Measurements from ENCODE around the gene SLC6A11. TPM values are rescaled to one million over a fixed set of nuclear protein-coding genes. Genes with fewer than 3 reads are reported as not detected.
A peak's percentile ranks its signal among the peaks of the same experiment; 100 is the strongest.

SLC6A11 gene
- total RNA-seq, 1 donor from 2014 or later = 0.19 TPM

GRCh38 chr3:10982782-10983181, 166.8 kb downstream of the SLC6A11 start:
- Mint-ChIP-seq H3K36me3 (ENCODE audit: insufficient read depth) (no peaks in the 10 kb centered on the region), H3K9me3 (ENCODE audit: low read depth) (peaks cover 3% of the 10 kb centered on the region), H3K4me3 (ENCODE audit: low read depth) (no peak overlapping the region), H3K27me3 (peaks cover 41% of the 10 kb centered on the region), H3K4me1 (ENCODE audit: low read depth) (no peaks in the 10 kb centered on the region), H3K27ac (no peak overlapping the region)
- no peak for DNase-seq (ENCODE audit: low spot score, unreplicated experiment)
- TF ChIP-seq CTCF (IDR thresholded peaks at IDR 0.05; ENCODE audit: unreplicated experiment) = no peak

- peaks cover 3% of the 10 kb centered on the region for H3K9me3 Mint-ChIP-seq (ENCODE audit: low read depth)
- peak; percentile 21 for DNase-seq (ENCODE audit: low spot score, unreplicated experiment)
- H3K4me1 Mint-ChIP-seq (ENCODE audit: low read depth) = peaks cover 4% of the 10 kb centered on the region
- H3K4me3 Mint-ChIP-seq (ENCODE audit: low read depth) = no peak overlapping the region
- no peaks in the 10 kb centered on the region for H3K36me3 Mint-ChIP-seq (ENCODE audit: insufficient read depth)
- peaks cover 40% of the 10 kb centered on the region for H3K27me3 Mint-ChIP-seq
- TF ChIP-seq CTCF (IDR thresholded peaks at IDR 0.05; ENCODE audit: unreplicated experiment) = peak; percentile 86
- H3K27ac Mint-ChIP-seq = no peak overlapping the region
These were observed 167.3 kb downstream of the SLC6A11 start for GRCh38 chr3:10983219-10983916.

- no peak for DNase-seq (ENCODE audit: low spot score, unreplicated experiment)
- Mint-ChIP-seq H3K4me1 (ENCODE audit: low read depth) (peaks cover 5% of the 10 kb centered on the region), H3K4me3 (ENCODE audit: low read depth) (no peak overlapping the region), H3K36me3 (ENCODE audit: insufficient read depth) (no peaks in the 10 kb centered on the region), H3K9me3 (ENCODE audit: low read depth) (peaks cover 3% of the 10 kb centered on the region), H3K27me3 (peaks cover 44% of the 10 kb centered on the region), H3K27ac (no peak overlapping the region)
- no peak for TF ChIP-seq CTCF (IDR thresholded peaks at IDR 0.05; ENCODE audit: unreplicated experiment)
These were observed 168.4 kb downstream of the SLC6A11 start for GRCh38 chr3:10984371-10984896.

GRCh38 chr3:10985181-10985580, 169.2 kb downstream of the SLC6A11 start:
- Mint-ChIP-seq H3K4me1 (ENCODE audit: low read depth) (peaks cover 5% of the 10 kb centered on the region), H3K27me3 (peaks cover 51% of the 10 kb centered on the region), H3K36me3 (ENCODE audit: insufficient read depth) (no peaks in the 10 kb centered on the region), H3K9me3 (ENCODE audit: low read depth) (peaks cover 3% of the 10 kb centered on the region), H3K27ac (no peak overlapping the region), H3K4me3 (ENCODE audit: low read depth) (no peak overlapping the region)
- TF ChIP-seq CTCF (IDR thresholded peaks at IDR 0.05; ENCODE audit: unreplicated experiment) = no peak
- DNase-seq (ENCODE audit: low spot score, unreplicated experiment) = no peak

GRCh38 chr3:10986592-10986991, 170.6 kb downstream of the SLC6A11 start:
- no peak for TF ChIP-seq CTCF (IDR thresholded peaks at IDR 0.05; ENCODE audit: unreplicated experiment)
- no peaks in the 10 kb centered on the region for H3K36me3 Mint-ChIP-seq (ENCODE audit: insufficient read depth)
- H3K4me3 Mint-ChIP-seq (ENCODE audit: low read depth) = no peak overlapping the region
- H3K27ac Mint-ChIP-seq = no peak overlapping the region
- no peak for DNase-seq (ENCODE audit: low spot score, unreplicated experiment)
- H3K27me3 Mint-ChIP-seq = peaks cover 52% of the 10 kb centered on the region
- H3K9me3 Mint-ChIP-seq (ENCODE audit: low read depth) = no peaks in the 10 kb centered on the region
- H3K4me1 Mint-ChIP-seq (ENCODE audit: low read depth) = peaks cover 5% of the 10 kb centered on the region
